Endodermal cell (in vitro differentiated cells): Measurements from ENCODE around the gene LARP7. TPM values are rescaled to one million over a fixed set of nuclear protein-coding genes. Genes with fewer than 3 reads are reported as not detected.

ENCODE experiments used
- DNase-seq: peaks from one replicate; pipeline ENCODE4 v3.0.0-alpha.2; 2017
- H3K27ac ChIP-seq: 2 replicates; pipeline ENCODE4 v1.5.1; 2013; ENCODE audit warnings: mild to moderate bottlenecking, low read depth, low read length, moderate library complexity
- H3K27me3 ChIP-seq: 2 replicates; pipeline ENCODE4 v1.6.1; 2013; ENCODE audit warnings: mild to moderate bottlenecking, low read length, moderate library complexity; ENCODE audit not compliant: insufficient read depth, control insufficient read depth, poor library complexity, severe bottlenecking
- H3K36me3 ChIP-seq: 2 replicates; pipeline ENCODE4 v1.7.0; 2013; ENCODE audit warnings: mild to moderate bottlenecking, low read length, moderate library complexity; ENCODE audit not compliant: control insufficient read depth, insufficient read depth
- H3K4me1 ChIP-seq: one replicate; pipeline ENCODE4 v1.7.0; 2013; ENCODE audit warnings: low read length; ENCODE audit not compliant: control insufficient read depth, insufficient read depth
- H3K4me3 ChIP-seq: 2 replicates; pipeline ENCODE4 v1.5.1; 2013; ENCODE audit warnings: mild to moderate bottlenecking, low read length, moderate library complexity
- H3K9ac ChIP-seq: 2 replicates; pipeline ENCODE4 v1.6.1; 2013; ENCODE audit warnings: mild to moderate bottlenecking, low read length, moderate library complexity; ENCODE audit not compliant: poor library complexity, severe bottlenecking; ENCODE audit errors: extremely low read depth
- H3K9me3 ChIP-seq: 2 replicates; pipeline ENCODE4 v1.6.1; 2013; ENCODE audit warnings: mild to moderate bottlenecking, low read length, moderate library complexity; ENCODE audit not compliant: control insufficient read depth
- H3K27ac Mint-ChIP-seq: 2 replicates; pipeline ENCODE4 v1.8.0; 2020; ENCODE audit warnings: mixed read lengths
- H3K27me3 Mint-ChIP-seq: 2 replicates; pipeline ENCODE4 v1.8.0; 2021; ENCODE audit warnings: mild to moderate bottlenecking, mixed read lengths; ENCODE audit not compliant: insufficient read depth
- H3K36me3 Mint-ChIP-seq: 2 replicates; pipeline ENCODE4 v1.8.0; 2020; ENCODE audit warnings: low read depth, mixed read lengths
- H3K4me1 Mint-ChIP-seq: 2 replicates; pipeline ENCODE4 v1.8.0; 2020; ENCODE audit warnings: mixed read lengths
- H3K4me3 Mint-ChIP-seq: 2 replicates; pipeline ENCODE4 v1.8.0; 2020; ENCODE audit warnings: mild to moderate bottlenecking, moderate library complexity, mixed read lengths
- H3K9me3 Mint-ChIP-seq: 2 replicates; pipeline ENCODE4 v1.8.0; 2020; ENCODE audit warnings: mild to moderate bottlenecking, mixed read lengths
- CTCF ChIP-seq: fragments of 200-600 bp; sonication (generic); conservative IDR thresholded peaks from 2 replicates; pipeline ENCODE4 v1.5.0; 2021; ENCODE audit warnings: antibody characterized with exemption, mild to moderate bottlenecking
- WGBS, 2 experiments: methylation state at CpG; one replicate each; pipeline versions ENCODE4 v1.1.5 to v1.1.7; 2013; ENCODE audit warnings: missing lambda C conversion rate in 2 of 2, mixed read lengths in 1 of 2; ENCODE audit not compliant: insufficient coverage in 1 of 2, insufficient read length in 1 of 2; 5-methylcytosine and 5-hydroxymethylcytosine counted together
- total RNA-seq, 2 donors: library from RNA; stranded (reverse); fragmentation: NEBNext Ultra II Directional in 1 of 2; extraction: Animal tissue kit (Norgen Biotek cat#: 25700) in 1 of 2; gene quantifications; 2 replicates in 1 of 2; 3 replicates in 1 of 2; pipeline ENCODE4 v1.2.1, GENCODE V29; 2021

The LARP7 gene
- total RNA-seq, 2 donors from 2014 or later, result 36.1 to 52.0 TPM

GRCh38 chr4:112645541-112646329, 8.8 kb downstream of the LARP7 start:
- 1 to 40% methylated on average over 1 to 7 of the region's 8 CpGs for WGBS, 2 experiments
- Mint-ChIP-seq H3K27me3 (no peaks in the 10 kb centered on the region), H3K4me1 (peaks cover 25% of the 10 kb centered on the region), H3K4me3 (peak overlapping the region; percentile 95), H3K36me3 (peaks cover 32% of the 10 kb centered on the region), H3K27ac (peak overlapping the region; percentile 99), H3K9me3 (peaks cover 5% of the 10 kb centered on the region)
- Histone ChIP-seq H3K4me1 (no peaks in the 10 kb centered on the region), H3K9me3 (no peaks in the 10 kb centered on the region), H3K4me3 (peak overlapping the region; percentile 99), H3K27me3 (no peaks in the 10 kb centered on the region), H3K36me3 (peaks cover 24% of the 10 kb centered on the region), H3K9ac (peak overlapping the region; percentile 99), H3K27ac (peak overlapping the region; percentile 27)
- no peak for TF ChIP-seq CTCF
- DNase-seq, result peak; percentile 92

DNA sequence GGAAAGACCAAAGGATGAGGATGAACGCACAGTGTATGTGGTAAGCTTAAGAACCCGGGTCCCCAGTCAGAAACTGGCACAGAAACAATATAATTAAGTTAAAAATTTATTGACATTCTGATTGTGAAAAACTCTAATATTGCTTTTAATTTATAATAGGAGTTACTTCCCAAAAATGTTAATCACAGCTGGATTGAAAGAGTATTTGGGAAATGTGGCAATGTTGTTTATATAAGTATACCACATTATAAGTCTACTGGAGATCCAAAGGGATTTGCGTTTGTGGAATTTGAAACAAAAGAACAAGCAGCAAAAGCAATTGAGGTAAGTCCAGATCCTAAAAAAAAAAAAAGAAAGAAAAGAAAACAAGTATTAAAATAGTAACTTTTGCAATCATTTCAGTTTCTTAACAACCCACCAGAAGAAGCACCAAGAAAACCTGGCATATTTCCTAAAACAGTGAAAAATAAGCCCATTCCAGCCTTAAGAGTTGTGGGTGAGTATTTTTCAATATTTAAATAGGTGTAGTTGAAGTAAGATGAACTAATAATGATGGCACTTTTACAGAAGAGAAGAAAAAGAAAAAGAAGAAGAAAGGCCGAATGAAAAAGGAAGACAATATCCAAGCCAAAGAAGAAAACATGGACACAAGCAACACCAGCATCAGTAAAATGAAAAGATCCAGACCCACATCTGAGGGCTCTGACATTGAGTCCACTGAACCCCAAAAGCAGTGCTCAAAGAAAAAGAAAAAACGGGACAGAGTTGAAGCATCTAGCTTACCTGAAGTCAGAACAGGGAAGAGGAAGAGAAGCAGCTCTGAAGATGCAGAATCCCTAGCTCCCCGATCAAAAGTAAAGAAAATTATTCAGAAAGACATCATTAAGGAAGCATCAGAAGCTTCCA, 9.9 kb downstream of the LARP7 start:
- WGBS, 2 experiments, result 0 to 3% methylated on average over 2 to 5 of the region's 6 CpGs
- peaks cover 29% of the 10 kb centered on the region for H3K36me3 Mint-ChIP-seq
- H3K4me1 ChIP-seq, result no peaks in the 10 kb centered on the region
- no peaks in the 10 kb centered on the region for H3K9me3 ChIP-seq
- peaks cover 5% of the 10 kb centered on the region for H3K9me3 Mint-ChIP-seq
- no peak for TF ChIP-seq CTCF
- H3K9ac ChIP-seq, result peak overlapping the region; percentile 99
- H3K36me3 ChIP-seq, result peaks cover 22% of the 10 kb centered on the region
- peaks cover 18% of the 10 kb centered on the region for H3K4me1 Mint-ChIP-seq
- peak overlapping the region; percentile 99 for H3K27ac Mint-ChIP-seq
- peak overlapping the region; percentile 93 for H3K27ac ChIP-seq
- DNase-seq, result no peak
- peak overlapping the region; percentile 95 for H3K4me3 Mint-ChIP-seq
- H3K27me3 ChIP-seq, result no peaks in the 10 kb centered on the region
- no peaks in the 10 kb centered on the region for H3K27me3 Mint-ChIP-seq
- H3K4me3 ChIP-seq, result peak overlapping the region; percentile 99

- peak overlapping the region; percentile 99 for H3K27ac Mint-ChIP-seq
- TF ChIP-seq CTCF, result no peak
- peaks cover 16% of the 10 kb centered on the region for H3K4me1 Mint-ChIP-seq
- H3K9me3 ChIP-seq, result no peaks in the 10 kb centered on the region
- H3K4me1 ChIP-seq, result no peaks in the 10 kb centered on the region
- peak overlapping the region; percentile 95 for H3K4me3 Mint-ChIP-seq
- H3K4me3 ChIP-seq, result peak overlapping the region; percentile 99
- peaks cover 22% of the 10 kb centered on the region for H3K36me3 ChIP-seq
- peak overlapping the region; percentile 76 for H3K27ac ChIP-seq
- no peak for DNase-seq
- peaks cover 5% of the 10 kb centered on the region for H3K9me3 Mint-ChIP-seq
- H3K36me3 Mint-ChIP-seq, result peaks cover 29% of the 10 kb centered on the region
- no peaks in the 10 kb centered on the region for H3K27me3 ChIP-seq
- no peaks in the 10 kb centered on the region for H3K27me3 Mint-ChIP-seq
- WGBS, 2 experiments, result 9% methylated on average over 2 of the region's 3 CpGs; no CpG with 5 or more reads in 1 of the 2 experiments
- peak overlapping the region; percentile 99 for H3K9ac ChIP-seq
Measured at GRCh38 chr4:112647785-112648184, 10.8 kb downstream of the LARP7 start.
